GM21723 (cell line): Measurements from ENCODE around the gene EPB41L1.

Source experiments
- ATAC-seq: cut with Tn5 transposase; IDR thresholded peaks from one replicate; pipeline ENCODE4 v1.9.1; 2021; ENCODE audit warnings: mild to moderate bottlenecking, moderate library complexity; ENCODE audit not compliant: unreplicated experiment

Gene EPB41L1

GRCh38 chr20:36275441-36276189 is 121.1 kb downstream of the EPB41L1 start:
- no peak for ATAC-seq

- no peak for ATAC-seq
Observed at GRCh38 chr20:36277546-36277945, 123.0 kb downstream of the EPB41L1 start.

GRCh38 chr20:36279362-36279761 is 124.8 kb downstream of the EPB41L1 start:
- ATAC-seq, result no peak

GRCh38 chr20:36279776-36280175 is 125.2 kb downstream of the EPB41L1 start:
- ATAC-seq, result no peak

- no peak for ATAC-seq
Observed at GRCh38 chr20:36281785-36282380, 127.3 kb downstream of the EPB41L1 start.
